Measurements from ENCODE around the gene PDGFB.
"Not testable (repeated sequence)": the region's sequence is repeated elsewhere in the genome, so short reads cannot be mapped to it uniquely, and the experiment has no call there.

Gene PDGFB

GRCh38 chr22:39229075-39229474 is 15.7 kb downstream of the PDGFB start:
- DNase-seq (ENCODE audit: low spot score) (no peak), FAIRE-seq (no peak)

DNA sequence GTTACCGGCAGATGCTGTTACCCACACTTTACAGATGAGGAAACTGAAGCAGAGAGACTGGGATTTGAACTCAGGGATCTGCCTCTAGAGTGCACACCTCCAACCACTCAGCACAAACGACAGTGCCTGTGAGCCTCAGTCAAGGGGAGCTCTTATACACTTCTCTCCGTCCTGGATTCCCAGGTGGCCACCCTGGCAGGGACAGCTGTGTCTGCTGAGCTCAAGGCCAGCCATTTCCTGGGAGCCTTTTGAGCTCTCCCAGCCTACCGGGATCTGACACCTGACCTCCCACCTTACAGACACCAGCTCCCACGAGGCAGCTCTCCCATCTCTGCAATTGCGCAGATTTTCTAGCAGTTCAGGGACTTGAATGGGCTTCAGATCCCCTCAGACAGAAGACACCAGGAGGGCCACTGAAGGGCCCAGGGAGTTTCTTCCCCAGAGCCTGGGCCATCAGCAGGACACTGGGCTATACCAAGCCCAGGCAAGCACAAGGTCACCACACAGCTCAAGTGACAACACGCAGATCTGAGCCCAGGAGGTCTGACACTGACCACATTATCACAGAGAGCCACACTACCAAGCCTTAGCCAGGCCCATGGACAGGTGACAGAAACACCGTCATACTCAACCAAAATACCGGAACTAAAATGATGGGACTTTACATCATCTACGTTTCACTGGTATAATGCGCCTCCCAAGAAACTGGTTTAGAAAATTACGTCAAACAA is 17.1 kb downstream of the PDGFB start:
- DNase-seq (ENCODE audit: low spot score) (no peak), FAIRE-seq (no peak)

GRCh38 chr22:39226353-39226752 is 18.4 kb downstream of the PDGFB start:
- FAIRE-seq (no peak), DNase-seq (ENCODE audit: low spot score) (no peak)

DNA sequence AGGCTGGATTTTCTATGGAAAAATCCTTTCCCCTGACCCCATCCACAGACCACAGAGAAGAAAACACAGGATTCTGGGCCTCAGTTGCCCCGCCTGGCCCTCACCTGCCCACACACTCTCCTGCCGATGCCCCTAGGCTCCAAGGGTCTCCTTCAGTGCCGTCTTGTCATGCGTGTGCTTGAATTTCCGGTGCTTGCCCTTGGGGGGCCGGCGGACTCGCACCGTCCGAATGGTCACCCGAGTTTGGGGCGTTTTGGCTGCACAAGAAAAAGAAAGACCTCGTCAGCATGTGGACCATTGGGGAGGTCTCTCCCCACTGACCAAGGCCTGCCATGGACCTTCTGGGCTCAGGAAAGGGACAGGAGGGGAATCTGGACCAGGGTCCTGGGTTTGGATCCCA is 19.2 kb downstream of the PDGFB start:
- DNase-seq (ENCODE audit: low spot score): no peak
- no peak for FAIRE-seq

DNA sequence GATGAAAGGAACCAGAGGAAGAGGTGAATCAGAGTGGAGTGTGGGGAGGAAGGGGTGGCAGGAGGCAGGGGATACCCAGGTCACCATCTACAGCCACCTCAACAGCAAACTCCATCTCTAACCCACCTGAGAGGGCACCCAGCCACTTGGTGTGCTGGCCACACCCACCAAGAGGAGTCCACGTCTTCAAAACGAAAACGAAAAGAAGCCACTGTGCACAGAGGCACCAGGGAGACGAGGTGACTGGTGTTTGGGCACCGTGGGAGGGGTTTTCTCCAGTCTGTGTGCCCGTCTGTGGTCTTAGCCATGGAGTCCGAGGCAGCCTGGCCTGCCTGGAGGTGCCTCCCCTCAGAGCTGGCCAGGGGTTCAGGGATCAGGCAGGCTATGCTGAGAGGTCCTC is 20.2 kb downstream of the PDGFB start:
- DNase-seq (ENCODE audit: low spot score): no peak

GRCh38 chr22:39223091-39223710 is 21.6 kb downstream of the PDGFB start:
- FAIRE-seq (no peak), DNase-seq (ENCODE audit: low spot score) (no peak)

More for the DNA sequence above, 20.2 kb downstream of the PDGFB start:
- FAIRE-seq: no peak

- FAIRE-seq (no peak), DNase-seq (ENCODE audit: low spot score) (no peak)
Measured at GRCh38 chr22:39221999-39222686, 22.6 kb downstream of the PDGFB start.

GRCh38 chr22:39220890-39221850 is 23.6 kb downstream of the PDGFB start:
- DNase-seq (ENCODE audit: low spot score): peak; percentile 4
- no peak for FAIRE-seq

DNA sequence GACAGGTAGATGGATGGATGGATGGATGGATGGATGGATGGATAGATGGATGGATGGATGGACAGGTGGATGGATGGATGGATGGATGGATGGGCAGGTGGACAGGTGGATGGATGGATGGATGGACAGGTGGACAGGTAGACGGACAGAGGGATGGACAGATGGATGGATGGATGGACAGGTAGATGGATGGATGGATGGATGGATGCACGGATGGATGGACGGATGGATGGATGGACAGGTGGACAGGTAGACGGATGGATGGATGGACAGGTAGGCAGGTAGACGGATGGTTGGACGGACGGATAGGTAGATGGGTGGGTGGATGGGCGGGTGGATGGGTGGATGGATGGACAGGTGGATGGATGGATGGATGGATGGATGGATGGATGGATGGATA is 24.3 kb downstream of the PDGFB start:
- DNase-seq (ENCODE audit: low spot score) (no peak), FAIRE-seq (no peak)

DNA sequence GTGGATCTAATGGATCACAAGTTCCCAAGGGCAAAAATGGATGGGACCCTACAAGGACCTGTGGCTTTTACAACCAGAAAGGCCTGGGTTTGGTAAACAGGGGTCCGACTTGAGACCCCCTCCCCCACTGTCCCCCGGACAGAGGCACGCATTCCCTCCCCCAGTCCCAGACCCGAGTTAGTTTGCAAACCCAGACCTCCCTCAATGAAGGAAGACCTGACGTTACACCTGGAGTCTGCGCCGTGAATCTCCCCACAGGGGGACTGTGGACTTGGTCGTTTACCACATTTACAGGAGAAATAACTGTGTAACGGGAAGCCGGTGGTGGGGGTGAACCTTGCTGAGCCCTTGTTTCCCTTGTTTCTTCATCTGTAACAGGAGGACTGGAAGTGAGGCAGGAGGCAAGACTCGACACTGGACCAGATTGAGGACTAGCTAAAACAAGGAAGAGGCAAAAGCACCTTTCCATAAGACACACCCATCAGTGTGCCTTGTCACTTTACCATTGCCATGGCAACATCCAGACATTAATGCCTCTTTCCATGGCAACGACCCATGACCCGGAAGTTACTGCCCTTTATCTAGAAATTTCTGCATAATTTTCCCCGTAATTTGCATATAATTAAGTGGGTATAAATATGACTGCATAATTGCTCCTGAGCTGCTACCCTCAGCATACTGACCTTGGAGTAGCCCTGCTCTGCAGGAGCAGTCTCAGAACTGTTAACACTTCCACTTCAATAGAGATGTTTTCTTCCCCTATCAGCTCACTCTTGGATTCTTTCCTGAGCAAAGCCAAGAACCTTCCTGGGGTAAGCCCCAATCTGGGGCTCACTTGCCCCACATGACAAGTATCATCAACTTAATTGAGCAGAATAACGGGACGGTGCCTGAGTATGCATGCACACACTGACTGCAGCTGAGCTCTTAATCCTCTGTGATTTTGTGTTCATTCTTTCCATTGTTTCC is 25.4 kb downstream of the PDGFB start:
- DNase-seq (ENCODE audit: low spot score): no peak
- FAIRE-seq: no peak

- FAIRE-seq; DNase-seq (ENCODE audit: low spot score): not testable (repeated sequence)
Measured at GRCh38 chr22:39218432-39218831, 26.4 kb downstream of the PDGFB start.

DNA sequence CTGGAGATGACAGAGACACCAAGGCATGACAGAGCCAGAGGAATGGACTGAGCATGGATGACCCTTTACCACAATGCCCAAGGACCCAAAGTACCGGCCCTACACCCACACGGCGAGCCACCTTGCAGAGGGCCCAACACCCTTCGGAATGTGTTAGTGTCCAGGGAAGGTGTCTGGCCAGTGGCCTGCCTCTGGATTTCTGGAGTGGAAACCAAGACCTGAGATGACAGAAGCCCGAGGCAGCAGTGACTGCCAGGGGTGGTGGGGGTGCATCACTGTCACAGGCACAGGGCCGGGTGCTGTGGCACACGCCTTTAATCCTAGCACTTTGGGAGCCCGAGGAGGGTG is 28.7 kb downstream of the PDGFB start:
- FAIRE-seq: no peak
- no peak for DNase-seq (ENCODE audit: low spot score)

DNA sequence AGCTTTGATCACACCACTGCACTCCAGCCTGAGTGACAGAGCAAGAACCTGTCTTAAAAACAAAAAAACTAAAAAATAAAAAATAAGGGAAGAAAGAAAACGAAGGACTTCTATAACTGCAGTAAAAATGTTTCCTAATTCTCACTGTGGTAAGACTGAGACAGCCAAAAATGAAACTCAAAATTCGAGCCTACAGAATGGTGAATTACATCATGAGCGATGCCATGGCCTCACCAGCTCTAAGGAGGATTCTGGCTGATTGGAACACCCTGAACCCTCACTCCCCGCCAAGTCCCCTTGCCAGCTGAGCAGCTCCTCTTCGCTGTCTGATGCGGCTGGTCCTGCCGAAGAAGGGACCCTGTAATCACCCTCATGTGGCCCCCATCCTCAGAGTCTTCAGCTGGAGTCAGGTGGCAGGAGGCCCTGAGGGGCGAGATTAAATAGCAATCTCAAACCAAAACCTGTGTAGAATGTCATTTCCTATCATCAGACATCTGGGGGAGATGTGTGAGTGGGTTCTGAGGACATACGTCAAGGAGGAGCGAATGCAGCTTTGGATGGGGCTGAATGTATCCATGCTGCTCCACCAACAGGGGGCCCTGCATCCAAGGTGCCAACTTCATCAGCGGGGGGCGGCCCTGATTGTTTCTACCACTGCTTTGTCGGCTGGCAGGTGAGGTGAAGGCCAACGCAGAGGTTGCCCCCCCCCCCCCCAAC is 29.2 kb downstream of the PDGFB start:
- FAIRE-seq (no peak), DNase-seq (ENCODE audit: low spot score) (no peak)

GRCh38 chr22:39215070-39215396 is 29.7 kb downstream of the PDGFB start:
- no peak for FAIRE-seq
- no peak for DNase-seq (ENCODE audit: low spot score)

DNA sequence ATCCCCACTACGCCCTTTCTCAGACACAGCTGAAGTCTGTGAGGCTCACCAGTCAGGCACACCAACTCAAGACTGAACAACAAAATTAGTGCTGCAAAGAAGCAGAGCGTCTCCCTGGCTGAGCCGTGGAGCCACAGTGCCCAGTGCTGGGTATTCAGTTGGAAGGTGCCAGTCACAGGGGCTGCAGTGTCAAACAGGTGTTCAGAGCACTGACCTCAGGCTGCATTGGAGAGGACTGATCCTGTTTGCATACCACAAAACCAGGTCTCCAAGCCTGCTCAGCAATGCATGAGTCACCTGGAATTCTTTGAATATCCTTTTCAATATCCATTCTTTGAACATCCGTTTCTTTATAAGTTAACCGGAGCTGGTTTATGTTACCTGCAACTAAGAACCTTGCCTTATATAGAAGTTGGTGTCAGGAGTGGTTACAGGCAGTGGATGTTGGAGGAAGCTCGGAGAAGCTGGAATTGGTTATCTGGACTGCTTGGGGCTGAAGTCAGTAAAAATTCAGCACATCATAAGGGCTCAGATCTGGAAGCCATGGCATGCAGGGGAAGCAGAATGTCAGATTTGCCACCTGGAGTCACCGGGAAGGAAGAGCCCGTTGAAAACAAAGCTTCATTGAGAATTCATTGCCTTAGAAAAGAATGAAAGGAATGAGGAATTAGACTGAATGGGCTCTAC is 30.3 kb downstream of the PDGFB start:
- FAIRE-seq (peak; percentile 82), DNase-seq (ENCODE audit: low spot score) (peak; percentile 87)

GRCh38 chr22:39214006-39214382 is 30.8 kb downstream of the PDGFB start:
- DNase-seq (ENCODE audit: low spot score) (peak; percentile 9), FAIRE-seq (no peak)

GRCh38 chr22:39212721-39213376 is 31.9 kb downstream of the PDGFB start:
- peak; percentile 96 for FAIRE-seq
- DNase-seq (ENCODE audit: low spot score): peak; percentile 96

DNA sequence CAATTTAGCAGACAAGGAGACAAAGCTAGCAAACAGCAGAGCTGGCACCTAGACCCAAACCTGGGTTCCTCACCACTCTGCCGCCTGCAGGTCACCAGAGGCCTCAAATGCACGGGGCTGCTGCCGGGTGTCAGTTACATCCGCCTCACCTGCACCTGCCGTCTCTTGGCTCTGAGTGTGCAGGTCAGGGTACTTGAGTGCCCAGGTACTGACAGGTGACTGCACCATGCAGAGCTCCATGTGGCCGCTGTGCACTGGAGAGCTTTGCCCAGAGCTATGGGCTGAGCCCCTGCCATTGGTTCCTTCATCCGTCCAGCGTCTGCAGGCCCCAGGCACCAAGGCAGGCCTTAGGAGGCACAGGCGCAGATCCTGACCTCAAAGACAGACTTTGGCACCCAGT is 35.0 kb downstream of the PDGFB start:
- FAIRE-seq (no peak), DNase-seq (ENCODE audit: low spot score) (no peak)
